SH-SY5Y (cell line): ENCODE measurements around the gene PMEPA1.

ENCODE experiments used
- GATA2 ChIP-seq: IDR thresholded peaks from 2 replicates; pipeline ENCODE4 v1.6.1; 2011; ENCODE audit warnings: mild to moderate bottlenecking, low read depth, low read length
- GATA3 ChIP-seq: IDR thresholded peaks from 2 replicates; pipeline ENCODE4 v1.6.1; 2011; ENCODE audit warnings: low read depth, mild to moderate bottlenecking, low read length, moderate library complexity

Gene PMEPA1

GRCh38 chr20:57697543-57697942 is 12.3 kb downstream of the PMEPA1 start:
- TF ChIP-seq GATA3 (no peak), GATA2 (no peak)

GRCh38 chr20:57696401-57696961 is 13.3 kb downstream of the PMEPA1 start:
- TF ChIP-seq GATA2 (no peak), GATA3 (no peak)

DNA sequence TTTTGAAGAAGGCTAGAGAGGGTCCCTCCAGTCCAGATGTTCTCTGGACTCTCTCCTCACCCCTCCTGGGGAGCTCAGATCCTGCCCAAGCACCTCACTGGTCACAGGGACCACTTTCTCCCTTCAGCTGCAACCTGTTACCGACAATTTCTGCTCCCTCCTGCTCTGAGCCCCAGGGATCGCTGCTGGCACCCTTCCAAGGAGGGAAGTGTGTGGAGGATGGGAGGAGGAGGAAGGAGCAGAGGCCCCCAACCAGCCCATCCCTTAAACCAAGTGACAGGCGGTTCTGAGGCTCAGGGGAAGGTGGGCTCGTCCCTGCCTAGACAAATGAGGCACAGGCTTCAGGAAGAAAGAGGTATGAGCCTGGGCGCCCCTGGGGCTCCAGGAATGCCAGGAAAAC is 13.9 kb downstream of the PMEPA1 start:
- TF ChIP-seq GATA2 (no peak), GATA3 (no peak)

GRCh38 chr20:57695012-57695411 is 14.8 kb downstream of the PMEPA1 start:
- TF ChIP-seq GATA2 (no peak), GATA3 (no peak)

- TF ChIP-seq GATA2: no peak
- no peak for TF ChIP-seq GATA3
These were observed 15.3 kb downstream of the PMEPA1 start for GRCh38 chr20:57694481-57694880.

DNA sequence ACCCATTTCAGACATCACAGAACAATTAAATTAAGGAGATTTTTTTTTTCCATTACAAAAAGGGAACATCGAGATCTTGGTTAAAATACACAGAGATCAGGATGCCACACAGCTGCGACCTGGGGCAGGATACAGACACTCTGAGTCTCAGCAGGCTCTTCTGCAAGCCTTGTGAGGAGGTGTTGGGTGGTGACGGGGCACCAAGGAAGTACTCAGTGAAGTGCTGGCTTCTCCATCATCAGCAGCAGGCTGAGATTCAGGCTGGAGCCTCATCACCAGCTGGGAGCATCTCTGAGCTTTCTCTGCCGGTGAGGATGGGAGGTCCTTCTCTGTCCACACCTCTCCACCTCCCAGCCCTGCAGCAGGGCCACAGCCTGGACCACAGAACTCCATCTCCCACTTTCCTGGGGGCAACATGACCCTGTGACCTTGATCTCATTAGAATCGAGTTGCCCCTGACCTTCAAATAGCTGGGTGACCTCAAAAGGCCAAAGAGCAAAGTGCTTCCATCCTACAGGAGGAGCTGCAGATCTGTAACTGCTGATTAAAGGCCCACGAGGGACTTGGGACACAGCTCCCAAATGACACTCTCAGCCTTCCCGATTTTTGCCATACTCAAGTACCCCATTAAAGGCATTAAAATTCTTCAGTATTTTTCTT is 16.0 kb downstream of the PMEPA1 start:
- no peak for TF ChIP-seq GATA2
- TF ChIP-seq GATA3: no peak

GRCh38 chr20:57693002-57693582 is 16.7 kb downstream of the PMEPA1 start:
- no peak for TF ChIP-seq GATA2
- TF ChIP-seq GATA3: no peak

DNA sequence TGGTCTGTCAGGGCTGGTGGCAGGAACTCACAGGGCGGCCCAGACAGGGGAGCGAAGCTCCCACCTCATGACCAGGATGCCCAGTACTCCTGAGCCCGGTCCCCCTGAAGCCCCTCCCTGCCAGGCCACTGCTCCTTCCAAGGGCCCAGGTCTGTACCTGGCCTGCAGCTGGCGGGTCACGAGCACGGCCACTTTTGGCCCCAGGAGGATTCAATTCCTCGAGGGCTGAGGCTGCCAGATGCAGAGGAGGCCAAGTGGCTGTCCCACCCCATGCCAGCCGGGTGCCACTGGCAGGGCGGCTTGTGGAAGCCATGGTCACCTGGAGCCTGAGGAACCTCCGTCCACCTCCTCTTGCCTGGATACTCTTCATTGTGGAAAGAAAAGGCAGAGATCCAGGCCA is 17.4 kb downstream of the PMEPA1 start:
- no peak for TF ChIP-seq GATA2
- TF ChIP-seq GATA3: no peak

DNA sequence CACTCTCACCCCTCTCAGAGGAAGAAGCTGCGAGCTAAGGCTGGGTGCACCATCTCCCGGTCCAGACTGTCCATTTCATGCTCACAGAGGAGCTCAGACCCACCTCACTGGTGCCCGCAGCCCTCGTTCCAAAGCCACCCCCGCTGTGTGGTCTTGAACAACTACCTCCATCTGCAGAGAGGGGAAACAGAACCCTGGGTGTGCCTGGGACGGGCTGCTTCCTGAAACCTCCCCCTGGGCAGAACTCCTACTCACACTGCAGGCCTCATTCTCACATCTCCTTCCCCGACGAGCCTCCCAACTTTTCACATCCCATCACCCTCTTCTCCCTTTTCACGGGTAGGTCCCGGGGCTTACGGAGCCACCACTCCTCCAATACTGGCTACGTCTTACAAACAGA is 18.1 kb downstream of the PMEPA1 start:
- TF ChIP-seq GATA3 (no peak), GATA2 (no peak)

- TF ChIP-seq GATA2 (no peak), GATA3 (no peak)
These were observed 19.3 kb downstream of the PMEPA1 start for GRCh38 chr20:57690525-57690924.

DNA sequence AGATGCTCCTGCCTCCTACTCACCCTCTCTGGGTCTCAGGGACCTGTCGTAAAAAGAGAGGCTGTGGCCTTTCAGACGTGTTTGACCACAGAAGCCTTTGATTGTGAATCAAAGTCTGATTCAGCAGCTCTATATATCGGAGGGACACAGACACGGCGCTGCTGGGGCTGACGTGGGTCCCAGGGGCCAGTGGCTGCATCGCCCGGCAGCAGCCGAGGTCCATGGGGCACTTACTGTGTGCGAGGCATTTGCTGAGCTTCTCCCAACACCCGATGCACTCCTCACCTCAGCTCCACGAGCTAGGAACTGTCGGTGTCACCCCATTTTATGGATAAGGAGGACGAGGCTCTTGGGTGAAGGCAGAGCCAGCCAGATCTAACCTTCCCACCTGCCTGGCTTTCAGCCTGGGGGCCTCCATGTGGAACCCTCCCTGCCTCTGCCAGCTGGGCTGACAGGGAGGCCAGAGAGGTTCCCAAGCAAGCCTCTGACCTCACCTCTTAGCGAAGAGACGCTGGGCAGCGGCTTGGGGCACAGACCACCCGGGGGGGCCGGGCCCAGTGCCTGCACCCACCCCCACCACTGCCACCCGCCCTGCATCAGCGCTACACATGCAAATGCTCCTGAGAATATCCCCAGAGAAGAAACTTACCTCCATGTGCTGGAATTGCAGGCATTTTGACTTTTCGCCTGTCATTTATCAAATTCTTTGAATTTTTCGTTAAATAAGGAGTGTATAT is 19.9 kb downstream of the PMEPA1 start:
- TF ChIP-seq GATA3: no peak
- TF ChIP-seq GATA2: no peak

DNA sequence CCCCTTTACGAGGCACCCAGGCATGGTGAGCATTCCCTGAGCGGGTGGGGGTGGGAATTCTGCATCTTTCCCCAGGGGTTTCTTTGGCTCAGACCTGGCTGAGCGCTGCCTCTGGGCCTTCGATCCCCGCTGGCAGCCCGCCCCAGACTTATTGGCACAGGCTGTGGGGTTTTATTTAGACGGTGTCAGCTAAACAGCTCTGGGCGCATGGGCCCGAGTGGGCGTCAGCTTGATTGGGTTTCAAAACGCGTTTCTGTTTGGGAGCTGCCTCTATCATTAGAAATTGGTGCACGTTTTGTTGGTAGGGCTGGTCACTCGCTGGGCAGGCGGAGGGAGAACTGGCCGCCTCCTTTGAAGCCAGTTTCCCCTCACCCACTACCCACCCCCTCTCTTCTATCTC is 21.0 kb downstream of the PMEPA1 start:
- TF ChIP-seq GATA3: no peak

DNA sequence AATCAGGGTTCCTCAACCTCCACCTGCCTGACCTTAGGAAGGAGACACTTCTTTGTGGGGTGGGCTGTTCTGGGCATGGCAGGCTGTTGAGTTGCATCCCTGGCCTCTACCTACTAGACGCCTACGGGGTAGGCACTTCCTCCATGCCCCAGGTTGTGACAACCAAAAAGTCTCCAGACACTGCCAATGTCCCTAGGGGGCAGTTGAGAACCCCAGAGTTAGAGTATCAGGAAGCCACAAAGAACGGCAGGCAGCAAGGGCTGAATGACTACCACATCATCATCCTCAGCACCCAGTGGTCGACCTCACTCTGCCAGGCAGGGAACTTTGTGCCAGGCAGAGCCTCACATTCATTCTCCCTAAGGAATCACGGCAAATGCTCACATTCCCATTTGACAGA is 21.5 kb downstream of the PMEPA1 start:
- TF ChIP-seq GATA2: no peak
- TF ChIP-seq GATA3: no peak

GRCh38 chr20:57686931-57687652 is 22.7 kb downstream of the PMEPA1 start:
- TF ChIP-seq GATA3 (no peak), GATA2 (no peak)
